WTC11 (cell line): Measurements from ENCODE around the gene NDUFA11. TPM values are rescaled to one million over a fixed set of nuclear protein-coding genes. Genes with fewer than 3 reads are reported as not detected.

Experiments used
- ATAC-seq: fragments of 200-7000 bp; cut with Tn5 transposase; 2 replicates; pipeline ENCODE4 v1.10.0; 2021; ENCODE audit warnings: mild to moderate bottlenecking, moderate library complexity
- CTCF ChIA-PET: fragments of 300-600 bp; sonication (Branson Sonifier 250); formaldehyde crosslinking; loops from one replicate; lab custom pipeline; 2021; ENCODE audit warnings: antibody characterized with exemption; lab: Charles Lee
- POLR2A ChIA-PET: fragments of 350-600 bp; sonication (Branson Sonifier 250); formaldehyde crosslinking; loops from one replicate; lab custom pipeline; 2021; ENCODE audit warnings: antibody characterized with exemption; lab: Charles Lee
- DNase-seq: peaks from one replicate; pipeline ENCODE4 v3.0.0; 2021; ENCODE audit warnings: low spot score
- H3K27ac Mint-ChIP-seq: 2 replicates; pipeline ENCODE4 v1.8.0; 2021; ENCODE audit warnings: mixed read lengths
- H3K27me3 Mint-ChIP-seq: 2 replicates; pipeline ENCODE4 v1.8.0; 2021; ENCODE audit warnings: low read depth, mild to moderate bottlenecking, moderate library complexity, mixed read lengths
- H3K36me3 Mint-ChIP-seq: 2 replicates; pipeline ENCODE4 v1.8.0; 2021; ENCODE audit warnings: mixed read lengths
- H3K4me1 Mint-ChIP-seq: 2 replicates; pipeline ENCODE4 v1.8.0; 2022; ENCODE audit warnings: mixed read lengths
- H3K4me3 Mint-ChIP-seq: 2 replicates; pipeline ENCODE4 v1.8.0; 2021; ENCODE audit warnings: mild to moderate bottlenecking, moderate library complexity, mixed read lengths
- H3K9me3 Mint-ChIP-seq: 2 replicates; pipeline ENCODE4 v1.8.0; 2021; ENCODE audit warnings: mixed read lengths
- E2F1 ChIP-seq: sonication (generic); formaldehyde crosslinking; IDR thresholded peaks from 2 replicates; pipeline ENCODE4 v1.8.0; 2022; ENCODE audit warnings: mild to moderate bottlenecking, missing genetic modification reagents
- FOXP1 ChIP-seq: sonication (generic); formaldehyde crosslinking; IDR thresholded peaks from 2 replicates; pipeline ENCODE4 v1.8.0; 2022; ENCODE audit warnings: missing genetic modification reagents, mild to moderate bottlenecking, moderate library complexity, borderline replicate concordance
- FOXP4 ChIP-seq: sonication (generic); formaldehyde crosslinking; IDR thresholded peaks from 2 replicates; pipeline ENCODE4 v1.8.0; 2022; ENCODE audit warnings: mild to moderate bottlenecking, missing genetic modification reagents
- HMGXB4 ChIP-seq: sonication (generic); formaldehyde crosslinking; IDR thresholded peaks from 2 replicates; pipeline ENCODE4 v1.8.1; 2023; ENCODE audit warnings: mild to moderate bottlenecking, moderate library complexity, missing genetic modification reagents
- JAZF1 ChIP-seq: fragments of 250-450 bp; sonication (Bioruptor Pico); IDR thresholded peaks from 2 replicates; pipeline ENCODE4 v1.9.0; 2021; ENCODE audit warnings: moderate library complexity, mild to moderate bottlenecking, inconsistent platforms
- KAT7 ChIP-seq: sonication (generic); formaldehyde crosslinking; IDR thresholded peaks from 2 replicates; pipeline ENCODE4 v1.8.1; 2023; ENCODE audit warnings: missing genetic modification reagents, mild to moderate bottlenecking, borderline replicate concordance
- NR2C2 ChIP-seq: sonication (generic); formaldehyde crosslinking; IDR thresholded peaks from 2 replicates; pipeline ENCODE4 v1.8.0; 2022; ENCODE audit warnings: mild to moderate bottlenecking, missing genetic modification reagents
- OVOL2 ChIP-seq: fragments of 250-450 bp; sonication (Bioruptor Pico); IDR thresholded peaks from 2 replicates; pipeline ENCODE4 v1.9.0; 2021; ENCODE audit warnings: mild to moderate bottlenecking, borderline replicate concordance
- PRDM15 ChIP-seq: sonication (generic); formaldehyde crosslinking; IDR thresholded peaks from 2 replicates; pipeline ENCODE4 v1.8.0; 2022; ENCODE audit warnings: missing genetic modification reagents
- RELA ChIP-seq: sonication (generic); formaldehyde crosslinking; IDR thresholded peaks from 2 replicates; pipeline ENCODE4 v1.8.1; 2022; ENCODE audit warnings: missing genetic modification reagents, mild to moderate bottlenecking, borderline replicate concordance
- TP53 ChIP-seq: sonication (generic); formaldehyde crosslinking; IDR thresholded peaks from 2 replicates; pipeline ENCODE4 v1.8.1; 2023; ENCODE audit warnings: mild to moderate bottlenecking, missing genetic modification reagents
- USF2 ChIP-seq: sonication (generic); formaldehyde crosslinking; IDR thresholded peaks from 2 replicates; pipeline ENCODE4 v1.8.1; 2023; ENCODE audit warnings: mild to moderate bottlenecking, missing genetic modification reagents, moderate library complexity
- ZNF138 ChIP-seq: sonication (generic); formaldehyde crosslinking; conservative IDR thresholded peaks from 2 replicates; pipeline ENCODE4 v1.8.1; 2022; ENCODE audit warnings: mild to moderate bottlenecking, moderate library complexity, missing genetic modification reagents
- ZNF219 ChIP-seq: sonication (generic); formaldehyde crosslinking; IDR thresholded peaks from 2 replicates; pipeline ENCODE4 v1.8.0; 2023; ENCODE audit warnings: missing genetic modification reagents, mild to moderate bottlenecking, borderline replicate concordance
- ZNF281 ChIP-seq: sonication (generic); formaldehyde crosslinking; IDR thresholded peaks from 2 replicates; pipeline ENCODE4 v1.8.0; 2023; ENCODE audit warnings: mild to moderate bottlenecking, missing genetic modification reagents
- ZNF425 ChIP-seq: fragments of 250-450 bp; sonication (Bioruptor Pico); conservative IDR thresholded peaks from 2 replicates; pipeline ENCODE4 v1.9.0; 2021; ENCODE audit warnings: mild to moderate bottlenecking
- ZNF512 ChIP-seq: sonication (generic); formaldehyde crosslinking; IDR thresholded peaks from 2 replicates; pipeline ENCODE4 v1.8.1; 2022; ENCODE audit warnings: missing genetic modification reagents, borderline replicate concordance
- total RNA-seq: library from RNA; stranded (reverse); gene quantifications from 3 replicates; pipeline ENCODE4 v1.2.3, GENCODE V29; 2021

NDUFA11 gene
- total RNA-seq, 1 experiment from 2014 or later, result 261 TPM

- TF ChIP-seq E2F1, result no peak
- no peak for TF ChIP-seq RELA (CRISPR knock-in tag)
- TF ChIP-seq ZNF425 (CRISPR knock-in tag), result no peak
- peak; percentile 81; the same call in 1 of the 2 replicates for TF ChIP-seq FOXP1 (CRISPR knock-in tag)
Measured at GRCh38 chr19:5904352-5905113, 943 bp upstream of the NDUFA11 start, which contains the start of gene VMAC (continued).

GRCh38 chr19:5903056-5903623, 450 bp downstream of the NDUFA11 start:
- Mint-ChIP-seq H3K4me3 (peak overlapping the region; percentile 93), H3K27me3 (no peaks in the 10 kb centered on the region), H3K4me1 (peaks cover 4% of the 10 kb centered on the region), H3K9me3 (no peaks in the 10 kb centered on the region), H3K36me3 (peaks cover 11% of the 10 kb centered on the region), H3K27ac (peak overlapping the region; percentile 99)
- no peak for ATAC-seq
- ChIA-PET CTCF (interaction anchor here (0.6 to 5.3 kb wide), 9 partner anchors 13 to 1691 kb away, joined by 3 to 83 read pairs (median 6); partner anchors contain the start of genes CATSPERD, LONP1, NRTN and RPL36), POLR2A (interaction anchor here (0.6 to 2.6 kb wide), 3 partner anchors 24 to 75 kb away, joined by 3 to 18 read pairs (median 4); no protein-coding TSS in a partner anchor)
- DNase-seq, result no peak
- no peak for TF ChIP-seq NR2C2 (CRISPR knock-in tag)
- no peak for TF ChIP-seq TP53 (CRISPR knock-in tag)
- no peak for TF ChIP-seq HMGXB4 (CRISPR knock-in tag)
- no peak for TF ChIP-seq ZNF138 (CRISPR knock-in tag)
- TF ChIP-seq OVOL2 (CRISPR knock-in tag), result no peak
- no peak for TF ChIP-seq FOXP4 (CRISPR knock-in tag)
- no peak for TF ChIP-seq ZNF281
- TF ChIP-seq KAT7 (CRISPR knock-in tag), result no peak
- TF ChIP-seq ZNF512 (CRISPR knock-in tag), result no peak
- TF ChIP-seq JAZF1 (CRISPR knock-in tag), result no peak
- TF ChIP-seq ZNF219 (CRISPR knock-in tag), result no peak
- TF ChIP-seq PRDM15 (CRISPR knock-in tag), result no peak
- no peak for TF ChIP-seq USF2
